ENCODE data around the gene TUBB4B. TPM values are rescaled to one million over a fixed set of nuclear protein-coding genes. Genes with fewer than 3 reads are reported as not detected.

Gene TUBB4B
- total RNA-seq, 2 experiments from 2014 or later, result 314 to 319 TPM

DNA sequence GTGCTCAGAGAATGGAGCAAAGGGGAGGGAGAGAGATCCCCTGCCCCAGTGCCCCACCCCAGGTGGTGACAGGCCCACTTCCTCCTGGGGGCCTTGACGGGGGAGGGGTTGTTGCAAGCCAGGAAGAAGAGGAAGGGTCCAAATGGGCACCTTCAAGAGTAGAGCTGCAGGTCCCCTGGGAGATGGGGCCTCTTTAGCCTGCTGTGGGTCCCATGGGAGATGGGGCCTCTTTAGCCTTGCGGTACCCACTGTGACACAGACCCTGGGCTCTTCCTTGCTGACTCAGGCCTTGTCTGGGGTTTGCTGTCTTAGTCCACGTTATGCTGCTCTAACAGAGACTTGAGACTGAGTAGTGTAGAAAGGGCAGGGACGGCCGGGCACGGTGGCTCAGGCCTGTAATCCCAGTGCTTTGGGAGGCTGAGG lies 26.9 kb downstream of the TUBB4B start:
- Mint-ChIP-seq H3K27me3 (no peaks in the 10 kb centered on the region), H3K4me1 (peaks cover 14% of the 10 kb centered on the region), H3K27ac (no peak overlapping the region), H3K36me3 (ENCODE audit: low read depth) (peaks cover 38% of the 10 kb centered on the region), H3K9me3 (no peaks in the 10 kb centered on the region), H3K4me3 (no peak overlapping the region)
- POLR2A ChIA-PET, result interaction anchor here (1.2 kb wide), 1 partner anchor 14 kb away, joined by 3 read pairs; no protein-coding TSS in a partner anchor
- CTCF ChIA-PET, result interaction anchor here (1.3 kb wide), 1 partner anchor 31 kb away, joined by 6 read pairs; no protein-coding TSS in a partner anchor
- no peak for DNase-seq

DNA sequence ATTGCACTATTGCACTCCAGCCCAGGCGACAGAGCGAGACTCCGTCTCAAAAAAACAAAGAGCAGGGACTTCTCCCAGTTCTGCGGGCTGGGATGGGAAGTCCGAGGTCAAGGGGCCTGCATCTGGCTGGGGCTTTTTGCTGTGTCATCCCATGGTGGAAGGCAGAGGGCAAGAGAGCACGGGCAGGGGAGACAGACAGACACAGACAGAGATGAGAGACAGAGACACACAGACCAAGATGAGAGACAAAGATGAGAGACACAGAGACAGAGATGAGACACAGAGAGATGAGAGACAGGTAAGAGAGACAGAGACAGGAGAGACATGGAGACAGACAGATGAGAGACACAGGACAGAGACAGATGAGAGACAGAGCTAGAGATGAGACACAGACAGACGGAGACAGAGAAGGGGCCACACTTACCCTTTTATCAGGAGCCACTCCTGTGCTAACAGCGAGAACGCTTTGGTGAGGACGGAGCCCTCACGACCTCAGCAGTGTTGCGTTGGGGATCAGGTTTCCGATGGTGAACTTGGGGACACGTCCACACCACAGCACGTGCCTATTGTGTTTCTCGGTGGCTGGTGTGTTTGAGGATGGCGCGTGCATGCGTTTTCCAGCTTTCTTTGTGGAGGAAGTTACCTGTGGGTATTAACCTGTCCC lies 27.6 kb downstream of the TUBB4B start:
- Mint-ChIP-seq H3K4me1 (peaks cover 14% of the 10 kb centered on the region), H3K9me3 (no peaks in the 10 kb centered on the region), H3K27ac (no peak overlapping the region), H3K36me3 (ENCODE audit: low read depth) (peaks cover 39% of the 10 kb centered on the region), H3K4me3 (no peak overlapping the region), H3K27me3 (no peaks in the 10 kb centered on the region)
- ChIA-PET POLR2A (interaction anchor here (0.7 to 1.1 kb wide), 3 partner anchors 9 to 27 kb away, joined by 3 read pairs; partner anchors contain the start of genes TOR4A and TUBB4B), CTCF (interaction anchor here (1.0 kb wide), 1 partner anchor 18 kb away, joined by 3 read pairs; no protein-coding TSS in a partner anchor)
- DNase-seq, result no peak

GRCh38 chr9:137269231-137269772 lies 28.2 kb downstream of the TUBB4B start:
- Mint-ChIP-seq H3K9me3 (no peaks in the 10 kb centered on the region), H3K4me3 (no peak overlapping the region), H3K27ac (no peak overlapping the region), H3K36me3 (ENCODE audit: low read depth) (peaks cover 33% of the 10 kb centered on the region), H3K27me3 (no peaks in the 10 kb centered on the region), H3K4me1 (peaks cover 14% of the 10 kb centered on the region)
- DNase-seq, result no peak
- CTCF ChIA-PET, result interaction anchor here (1.0 kb wide), 1 partner anchor 17 kb away, joined by 3 read pairs; no protein-coding TSS in a partner anchor
- POLR2A ChIA-PET, result interaction anchor here (0.7 to 1.1 kb wide), 3 partner anchors 9 to 28 kb away, joined by 3 read pairs; partner anchors contain the start of genes TOR4A and TUBB4B

- Mint-ChIP-seq H3K27ac (peak overlapping the region; percentile 1), H3K27me3 (no peaks in the 10 kb centered on the region), H3K9me3 (no peaks in the 10 kb centered on the region), H3K4me3 (no peak overlapping the region), H3K36me3 (ENCODE audit: low read depth) (peaks cover 30% of the 10 kb centered on the region), H3K4me1 (peaks cover 19% of the 10 kb centered on the region)
- peak; percentile 50 for DNase-seq
- ChIA-PET POLR2A (interaction anchor here (1.3 to 1.5 kb wide), 2 partner anchors 14 to 29 kb away, joined by 3 to 4 read pairs; no protein-coding TSS in a partner anchor), CTCF (no interaction called here)
These were observed 30.0 kb downstream of the TUBB4B start for GRCh38 chr9:137270929-137271695.

DNA sequence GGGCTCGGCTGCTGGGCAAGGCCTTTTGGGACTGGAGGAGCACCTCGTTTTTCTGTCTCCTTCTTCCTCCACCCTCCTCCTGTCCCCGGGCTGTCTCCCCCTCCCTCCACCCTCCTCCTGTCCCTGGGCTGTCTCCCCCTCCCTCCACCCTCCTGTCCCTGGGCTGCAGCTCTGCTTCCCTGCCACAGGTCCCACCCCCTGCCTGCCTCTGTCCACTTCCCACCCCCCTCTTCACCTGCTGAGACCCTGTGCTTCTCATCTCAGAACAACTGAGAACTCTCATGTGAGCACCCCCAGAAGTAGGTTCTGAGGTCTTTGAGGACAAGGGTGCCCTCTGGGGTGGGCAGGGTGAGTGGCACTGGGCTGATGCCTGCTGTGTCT lies 30.6 kb downstream of the TUBB4B start:
- no peak overlapping the region for H3K4me3 Mint-ChIP-seq
- DNase-seq, result no peak

DNA sequence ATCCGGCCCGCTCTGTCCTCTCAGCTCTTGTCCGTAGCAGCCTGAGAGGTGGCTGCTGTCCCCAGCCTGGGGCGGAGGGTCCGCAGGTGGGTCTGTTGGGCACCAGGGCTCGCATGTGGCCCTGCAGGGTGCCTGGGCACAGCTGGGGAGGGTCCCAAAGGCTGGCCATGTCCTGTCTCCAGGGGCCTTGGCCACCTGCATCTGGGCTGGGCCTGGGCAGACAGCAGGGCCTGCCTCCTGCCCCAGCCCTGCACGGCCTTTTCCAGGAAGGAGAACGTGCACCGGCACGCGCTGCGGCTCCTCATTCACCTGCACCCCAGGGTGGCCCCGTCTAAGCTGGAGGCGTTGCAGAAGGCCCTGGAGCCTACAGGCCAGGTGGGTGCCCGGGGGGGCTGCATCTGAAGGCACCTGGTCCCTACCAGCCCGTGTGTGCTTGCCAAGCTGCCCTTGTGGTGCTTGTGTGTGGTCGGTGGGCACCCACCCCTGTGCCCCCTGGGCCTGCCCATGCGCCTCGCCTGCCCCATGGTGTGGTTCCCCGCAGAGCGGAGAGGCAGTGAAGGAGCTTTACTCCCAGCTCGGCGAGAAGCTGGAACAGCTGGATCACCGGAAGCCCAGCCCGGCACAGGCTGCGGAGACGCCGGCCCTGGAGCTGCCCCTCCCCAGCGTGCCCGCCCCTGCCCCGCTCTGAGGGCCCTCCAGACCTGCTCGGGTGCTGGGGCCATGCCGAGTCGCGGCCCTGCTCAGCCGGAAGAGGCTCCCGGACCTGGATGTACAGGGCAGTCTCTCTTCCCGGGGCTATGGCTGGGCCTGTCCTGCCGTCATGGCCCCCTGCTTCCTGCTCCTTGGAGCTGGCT lies 31.4 kb downstream of the TUBB4B start:
- Mint-ChIP-seq H3K27me3 (no peaks in the 10 kb centered on the region), H3K4me3 (no peak overlapping the region), H3K9me3 (no peaks in the 10 kb centered on the region), H3K27ac (no peak overlapping the region), H3K36me3 (ENCODE audit: low read depth) (peaks cover 26% of the 10 kb centered on the region), H3K4me1 (peaks cover 27% of the 10 kb centered on the region)
- CTCF ChIA-PET, result interaction anchor here (1.0 kb wide), 1 partner anchor 36 kb away, joined by 3 read pairs; no protein-coding TSS in a partner anchor
- POLR2A ChIA-PET, result interaction anchor here (1.3 to 1.5 kb wide), 3 partner anchors 16 to 32 kb away, joined by 3 to 7 read pairs (median 4); partner anchors contain the start of gene TUBB4B
- DNase-seq, result no peak

More for the DNA sequence above, 30.6 kb downstream of the TUBB4B start:
- Mint-ChIP-seq H3K27me3 (no peaks in the 10 kb centered on the region), H3K9me3 (no peaks in the 10 kb centered on the region), H3K4me1 (peaks cover 22% of the 10 kb centered on the region), H3K36me3 (ENCODE audit: low read depth) (peaks cover 30% of the 10 kb centered on the region), H3K27ac (no peak overlapping the region)
- ChIA-PET CTCF (no interaction called here), POLR2A (interaction anchor here (1.3 to 1.5 kb wide), 2 partner anchors 15 to 29 kb away, joined by 3 to 4 read pairs; no protein-coding TSS in a partner anchor)

GRCh38 chr9:137273095-137273490 lies 32.0 kb downstream of the TUBB4B start:
- Mint-ChIP-seq H3K36me3 (ENCODE audit: low read depth) (peaks cover 22% of the 10 kb centered on the region), H3K9me3 (no peaks in the 10 kb centered on the region), H3K27ac (no peak overlapping the region), H3K4me3 (no peak overlapping the region), H3K4me1 (peaks cover 30% of the 10 kb centered on the region), H3K27me3 (no peaks in the 10 kb centered on the region)
- POLR2A ChIA-PET, result interaction anchor here (1.3 kb wide), 2 partner anchors 18 to 33 kb away, joined by 5 to 7 read pairs; partner anchors contain the start of genes NELFB and TUBB4B
- CTCF ChIA-PET, result interaction anchor here (1.0 kb wide), 1 partner anchor 36 kb away, joined by 3 read pairs; no protein-coding TSS in a partner anchor
- no peak for DNase-seq

DNA sequence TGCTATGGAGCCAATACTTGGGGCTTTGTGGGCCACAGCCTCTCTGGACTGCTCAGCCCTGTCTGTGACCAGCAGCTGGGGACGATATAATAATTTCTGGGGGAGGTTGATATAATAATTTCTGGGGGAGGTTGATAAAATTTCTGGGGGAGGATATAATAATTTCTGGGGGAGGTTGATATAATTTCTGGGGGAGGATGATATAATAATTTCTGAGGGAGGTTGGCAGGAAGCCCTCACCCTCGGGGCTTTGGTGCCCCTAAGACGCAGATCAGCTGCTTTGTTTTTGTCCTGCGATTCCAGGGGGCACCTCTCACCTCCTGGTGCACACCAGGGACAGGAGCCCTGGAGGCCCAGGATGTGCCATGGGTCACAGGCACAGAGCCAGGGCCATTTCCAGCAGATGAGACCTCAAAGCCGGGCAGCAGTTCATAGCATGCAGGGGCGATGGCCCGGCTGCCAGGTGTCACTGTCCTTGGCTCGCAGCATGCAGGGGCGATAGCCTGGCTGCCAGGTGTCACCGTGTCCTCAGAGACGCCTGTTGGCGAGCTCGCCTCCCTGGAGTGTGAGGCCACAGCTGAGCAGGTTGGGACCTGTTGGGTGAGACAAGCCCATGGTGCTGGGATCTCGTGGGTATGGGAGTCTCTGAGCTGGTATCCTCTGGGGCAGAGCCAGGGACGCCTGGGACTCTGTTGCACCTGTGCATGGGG lies 32.7 kb downstream of the TUBB4B start:
- no peaks in the 10 kb centered on the region for H3K27me3 Mint-ChIP-seq

DNA sequence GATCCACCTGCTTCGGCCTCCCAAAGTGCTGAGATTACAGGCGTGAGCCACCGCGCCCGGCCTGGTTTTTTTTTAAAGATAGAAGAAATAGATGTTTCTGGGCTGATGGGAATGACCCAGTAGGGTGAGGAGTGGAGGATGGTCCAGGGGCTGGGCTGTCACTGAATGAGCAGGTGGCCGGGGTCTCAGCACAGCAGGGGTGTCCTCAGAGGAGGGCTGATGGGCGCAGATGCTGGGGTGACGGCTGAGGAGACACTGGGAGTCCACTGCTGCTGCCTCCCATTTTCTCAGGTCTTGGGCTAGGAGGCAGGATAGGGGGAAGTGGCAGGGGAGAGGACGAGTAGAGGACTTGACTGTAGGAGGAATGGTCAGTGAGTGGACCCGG lies 34.1 kb downstream of the TUBB4B start:
- H3K27me3 Mint-ChIP-seq, result no peaks in the 10 kb centered on the region
- H3K9me3 Mint-ChIP-seq, result no peaks in the 10 kb centered on the region
- H3K4me1 Mint-ChIP-seq, result peaks cover 30% of the 10 kb centered on the region
- ChIA-PET CTCF (interaction anchor here (0.8 to 1.3 kb wide), 2 partner anchors 11 to 39 kb away, joined by 3 to 5 read pairs; no protein-coding TSS in a partner anchor), POLR2A (interaction anchor here (1.1 to 1.2 kb wide), 2 partner anchors 31 to 35 kb away, joined by 4 read pairs; partner anchors contain the start of gene TUBB4B)
- DNase-seq, result no peak
- peak overlapping the region; percentile 47 for H3K27ac Mint-ChIP-seq
- no peak overlapping the region for H3K4me3 Mint-ChIP-seq
- peaks cover 10% of the 10 kb centered on the region for H3K36me3 Mint-ChIP-seq (ENCODE audit: low read depth)

More for the DNA sequence above, 32.7 kb downstream of the TUBB4B start:
- Mint-ChIP-seq H3K4me3 (no peak overlapping the region), H3K9me3 (no peaks in the 10 kb centered on the region), H3K4me1 (peaks cover 28% of the 10 kb centered on the region), H3K36me3 (ENCODE audit: low read depth) (peaks cover 19% of the 10 kb centered on the region), H3K27ac (no peak overlapping the region)
- DNase-seq, result no peak
- POLR2A ChIA-PET, result interaction anchor here (1.1 to 1.4 kb wide), 5 partner anchors 18 to 33 kb away, joined by 3 to 7 read pairs (median 4); partner anchors contain the start of genes NELFB and TUBB4B
- CTCF ChIA-PET, result interaction anchor here (1.3 kb wide), 1 partner anchor 13 kb away, joined by 5 read pairs; no protein-coding TSS in a partner anchor

GRCh38 chr9:137275588-137276472 lies 34.7 kb downstream of the TUBB4B start:
- Mint-ChIP-seq H3K4me3 (no peak overlapping the region), H3K9me3 (no peaks in the 10 kb centered on the region), H3K36me3 (ENCODE audit: low read depth) (peaks cover 10% of the 10 kb centered on the region), H3K27me3 (no peaks in the 10 kb centered on the region), H3K4me1 (peaks cover 31% of the 10 kb centered on the region), H3K27ac (peak overlapping the region; percentile 47)
- CTCF ChIA-PET, result interaction anchor here (2.1 kb wide), 1 partner anchor 11 kb away, joined by 9 read pairs; no protein-coding TSS in a partner anchor
- DNase-seq, result no peak
- POLR2A ChIA-PET, result interaction anchor here (1.7 to 2.9 kb wide), 2 partner anchors 10 to 20 kb away, joined by 5 to 13 read pairs; partner anchors contain the start of gene NELFB

Data from activated CD4-positive, alpha-beta memory T cell treated with anti-CD3 and anti-CD28 coated beads, Interleukin-2, amount 10 ng/mL, durations not matched to agents 7 days and 5 days (primary cell).